GM21619 (cell line): ENCODE measurements around the gene LRP5.
A peak's percentile ranks its signal among the peaks of the same experiment; 100 is the strongest.
"Not testable (repeated sequence)": the region's sequence is repeated elsewhere in the genome, so short reads cannot be mapped to it uniquely, and the experiment has no call there.

Experiments used
- ATAC-seq: cut with Tn5 transposase; IDR thresholded peaks from one replicate; pipeline ENCODE4 v1.9.1; 2021; ENCODE audit not compliant: unreplicated experiment

LRP5 gene

GRCh38 chr11:68387840-68388239, 75.4 kb downstream of the LRP5 start:
- ATAC-seq, result no peak

DNA sequence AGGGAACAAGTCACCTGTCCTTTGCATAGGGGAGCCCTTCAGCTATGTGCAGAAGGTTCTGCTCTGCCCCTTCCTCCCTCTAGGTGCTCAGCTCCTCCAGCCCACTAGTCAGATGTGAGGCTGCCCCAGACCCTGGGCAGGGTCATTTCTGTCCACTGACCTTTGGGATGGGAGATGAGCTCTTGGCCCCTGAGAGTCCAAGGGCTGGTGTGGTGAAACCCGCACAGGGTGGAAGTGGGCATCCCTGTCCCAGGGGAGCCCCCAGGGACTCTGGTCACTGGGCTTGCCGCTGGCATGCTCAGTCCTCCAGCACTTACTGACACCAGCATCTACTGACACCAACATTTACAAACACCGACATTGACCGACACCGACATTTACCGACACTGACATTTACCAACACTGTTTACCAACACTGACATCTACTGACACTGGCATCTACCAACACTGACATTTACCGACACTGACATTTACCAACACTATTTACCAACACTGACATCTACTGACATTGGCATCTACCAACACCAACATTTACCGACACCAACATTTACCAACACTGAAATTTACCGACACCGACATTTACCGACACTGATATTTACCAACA, 76.3 kb downstream of the LRP5 start:
- ATAC-seq, result no peak

GRCh38 chr11:68390315-68390714, 77.9 kb downstream of the LRP5 start:
- ATAC-seq, result no peak

- ATAC-seq, result no peak
Measured at GRCh38 chr11:68392822-68393221, 80.4 kb downstream of the LRP5 start.

DNA sequence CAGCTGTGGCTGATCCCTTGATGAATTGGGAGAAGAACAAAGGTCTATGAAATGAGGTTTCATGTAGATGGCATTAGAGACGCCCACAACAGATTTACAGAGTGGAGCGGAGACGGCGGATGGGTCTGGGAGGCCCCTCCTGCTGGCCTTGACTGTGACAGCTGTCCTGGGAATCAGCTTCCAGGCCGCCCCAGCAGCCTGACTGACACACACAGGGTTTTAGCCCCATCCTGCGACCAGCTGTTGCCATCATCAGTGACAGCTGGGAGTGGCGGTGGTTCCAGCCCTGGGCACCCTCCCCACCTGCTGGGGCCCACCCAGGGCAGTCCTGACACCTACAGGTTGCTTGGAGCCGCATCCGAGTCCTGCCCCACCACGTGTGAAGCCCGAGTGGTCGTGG, 84.1 kb downstream of the LRP5 start:
- no peak for ATAC-seq

- no peak for ATAC-seq
Measured at GRCh38 chr11:68397256-68397655, 84.9 kb downstream of the LRP5 start.

DNA sequence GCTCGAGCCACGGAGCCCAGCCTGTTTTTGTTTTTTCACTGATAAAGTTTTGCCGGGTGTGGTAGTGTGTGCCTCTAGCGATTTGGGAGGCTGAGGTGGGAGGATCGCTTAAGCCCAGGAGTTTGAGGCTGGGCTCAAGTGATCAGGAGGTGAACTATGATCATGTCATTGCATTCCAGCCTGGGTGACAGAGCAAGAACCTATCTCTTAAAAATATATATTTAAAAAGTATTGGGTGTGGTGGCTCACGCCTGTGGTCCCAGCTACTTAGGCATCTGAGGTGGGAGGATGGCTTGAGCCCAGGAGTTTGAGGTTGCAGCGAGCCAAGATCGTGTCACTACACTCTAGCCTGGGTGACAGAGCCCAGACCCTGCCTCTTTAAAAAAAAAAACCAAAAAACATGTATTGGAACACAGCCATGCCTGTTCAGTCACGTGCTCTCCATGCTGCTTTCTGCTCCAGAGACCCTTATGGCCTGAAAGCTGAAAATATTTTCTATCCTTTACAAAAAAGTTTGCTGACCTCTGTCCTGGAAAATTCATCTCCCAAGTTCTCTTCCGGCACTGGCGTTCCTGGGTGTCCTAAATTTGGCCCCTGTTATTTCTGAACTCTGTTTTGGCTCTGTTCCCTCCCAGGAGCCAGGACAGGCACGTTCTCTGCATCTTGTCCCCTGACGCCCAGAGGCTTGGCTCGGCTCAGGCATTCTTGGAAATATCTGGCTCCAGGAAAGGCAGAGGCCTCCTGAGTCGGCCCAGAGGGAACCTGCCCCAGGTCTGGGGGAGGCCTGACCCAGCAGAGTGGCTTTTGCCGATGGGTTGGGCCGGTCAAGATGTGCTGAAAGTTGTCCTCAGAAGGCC, 86.8 kb downstream of the LRP5 start:
- no peak for ATAC-seq

GRCh38 chr11:68399916-68400315, 87.5 kb downstream of the LRP5 start:
- ATAC-seq, result no peak

GRCh38 chr11:68400584-68400983, 88.2 kb downstream of the LRP5 start:
- ATAC-seq, result not testable (repeated sequence)

DNA sequence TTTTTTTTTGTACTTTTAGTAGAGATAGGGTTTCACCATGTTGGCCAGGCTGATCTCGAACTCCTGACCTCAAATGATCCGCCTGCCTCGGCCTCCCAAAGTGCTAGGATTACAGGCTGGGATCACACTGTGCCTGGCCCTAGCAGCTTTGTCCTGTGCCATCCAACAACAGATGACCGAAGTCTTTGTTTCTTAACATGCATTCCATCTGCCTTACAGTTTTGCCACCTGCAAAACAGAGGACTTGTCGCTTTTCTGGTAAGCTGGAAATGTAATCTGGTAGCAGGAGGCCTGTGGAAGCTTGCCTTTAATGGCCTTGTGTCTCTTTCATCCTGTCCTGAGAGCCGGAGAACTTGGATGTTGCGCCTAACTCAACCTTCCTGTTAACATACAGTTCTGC, 89.5 kb downstream of the LRP5 start:
- ATAC-seq, result no peak

DNA sequence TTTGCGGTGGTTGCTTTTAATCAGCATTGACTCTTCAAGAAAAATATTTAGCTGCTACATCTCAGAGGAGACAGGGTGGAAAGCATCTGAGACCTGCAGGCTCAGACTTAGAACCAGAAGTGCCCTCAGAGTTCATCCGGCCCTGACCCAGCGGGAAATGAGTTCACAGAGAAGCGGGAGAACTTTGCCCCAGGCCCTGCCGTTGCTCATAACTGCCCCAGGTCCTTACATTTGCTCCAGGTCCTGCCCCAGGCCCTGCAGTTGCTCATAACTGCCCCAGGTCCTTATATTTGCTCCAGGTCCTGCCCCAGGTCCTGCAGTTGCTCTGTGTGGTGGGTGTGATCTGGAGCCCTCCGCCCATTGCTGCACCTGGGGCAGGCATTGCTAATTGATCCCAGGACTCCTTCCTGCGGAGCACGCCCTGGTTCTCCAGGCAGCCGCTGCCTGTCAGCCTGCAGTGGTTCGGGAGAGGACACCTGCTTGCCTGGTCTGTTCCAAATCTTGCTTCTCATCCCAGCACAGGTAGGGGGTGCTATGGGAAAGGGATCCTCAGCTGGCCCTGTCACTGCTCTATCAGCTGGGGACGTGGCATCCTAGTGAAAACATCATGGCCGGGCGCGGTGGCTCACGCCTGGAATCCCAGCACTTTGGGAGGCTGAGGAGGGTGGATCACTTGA, 90.1 kb downstream of the LRP5 start:
- no peak for ATAC-seq

DNA sequence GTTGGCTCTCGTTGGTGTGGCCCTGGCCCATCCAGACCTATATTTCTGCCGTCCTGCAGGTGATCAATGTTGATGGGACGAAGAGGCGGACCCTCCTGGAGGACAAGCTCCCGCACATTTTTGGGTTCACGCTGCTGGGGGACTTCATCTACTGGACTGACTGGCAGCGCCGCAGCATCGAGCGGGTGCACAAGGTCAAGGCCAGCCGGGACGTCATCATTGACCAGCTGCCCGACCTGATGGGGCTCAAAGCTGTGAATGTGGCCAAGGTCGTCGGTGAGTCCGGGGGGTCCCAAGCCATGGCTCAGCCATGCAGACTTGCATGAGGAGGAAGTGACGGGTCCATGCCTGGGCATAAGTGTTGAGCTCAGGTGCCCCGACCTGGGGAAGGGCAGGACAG, 91.0 kb downstream of the LRP5 start:
- no peak for ATAC-seq

GRCh38 chr11:68403831-68404230, 91.4 kb downstream of the LRP5 start:
- no peak for ATAC-seq

GRCh38 chr11:68406324-68407313, 94.2 kb downstream of the LRP5 start:
- no peak for ATAC-seq

DNA sequence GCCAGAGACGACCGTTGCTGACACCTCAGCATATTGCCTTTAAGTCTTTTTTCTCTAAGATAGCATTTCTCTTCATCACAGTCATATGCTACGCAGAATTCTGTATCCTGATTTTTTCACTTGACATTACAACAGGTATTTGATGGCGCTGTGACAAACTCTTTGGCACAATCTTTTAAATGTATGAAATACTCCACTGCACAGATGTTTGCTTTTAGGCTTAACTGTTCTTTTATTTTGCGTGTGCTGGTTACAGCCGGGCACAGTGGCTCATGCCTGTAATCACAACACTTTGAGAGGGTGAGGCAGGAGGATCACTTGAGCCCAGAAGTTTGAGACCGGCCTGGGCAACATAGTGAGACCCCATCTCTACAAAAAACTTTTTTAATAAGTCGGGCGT, 96.1 kb downstream of the LRP5 start:
- ATAC-seq, result no peak

GRCh38 chr11:68409748-68410344, 97.5 kb downstream of the LRP5 start:
- no peak for ATAC-seq

DNA sequence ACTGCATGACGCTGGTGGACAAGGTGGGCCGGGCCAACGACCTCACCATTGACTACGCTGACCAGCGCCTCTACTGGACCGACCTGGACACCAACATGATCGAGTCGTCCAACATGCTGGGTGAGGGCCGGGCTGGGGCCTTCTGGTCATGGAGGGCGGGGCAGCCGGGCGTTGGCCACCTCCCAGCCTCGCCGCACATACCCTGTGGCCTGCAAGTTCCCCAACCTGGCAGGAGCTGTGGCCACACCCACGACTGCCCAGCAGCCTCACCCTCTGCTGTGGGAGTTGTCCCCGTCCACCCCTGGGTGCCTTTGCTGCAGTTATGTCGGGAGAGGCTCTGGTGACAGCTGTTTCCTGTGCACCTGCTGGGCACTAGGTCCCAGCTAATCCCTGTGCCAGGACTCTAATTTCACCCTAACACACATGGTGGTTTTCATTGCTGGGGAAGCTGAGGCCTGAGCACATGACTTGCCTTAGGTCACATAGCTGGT, 99.2 kb downstream of the LRP5 start:
- ATAC-seq, result no peak

- ATAC-seq, result peak; percentile 59
Measured at GRCh38 chr11:68412593-68413475, 100.4 kb downstream of the LRP5 start.

DNA sequence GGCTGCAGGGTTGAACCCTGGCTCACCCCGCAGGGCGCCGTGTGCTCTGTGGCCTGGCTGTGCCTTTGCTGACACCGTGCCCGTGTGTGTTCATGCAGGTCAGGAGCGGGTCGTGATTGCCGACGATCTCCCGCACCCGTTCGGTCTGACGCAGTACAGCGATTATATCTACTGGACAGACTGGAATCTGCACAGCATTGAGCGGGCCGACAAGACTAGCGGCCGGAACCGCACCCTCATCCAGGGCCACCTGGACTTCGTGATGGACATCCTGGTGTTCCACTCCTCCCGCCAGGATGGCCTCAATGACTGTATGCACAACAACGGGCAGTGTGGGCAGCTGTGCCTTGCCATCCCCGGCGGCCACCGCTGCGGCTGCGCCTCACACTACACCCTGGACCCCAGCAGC, 101.2 kb downstream of the LRP5 start:
- no peak for ATAC-seq
